ENCODE data around the gene TNFRSF19.
"Not testable (repeated sequence)": the region's sequence is repeated elsewhere in the genome, so short reads cannot be mapped to it uniquely, and the experiment has no call there.

TNFRSF19 gene

DNA sequence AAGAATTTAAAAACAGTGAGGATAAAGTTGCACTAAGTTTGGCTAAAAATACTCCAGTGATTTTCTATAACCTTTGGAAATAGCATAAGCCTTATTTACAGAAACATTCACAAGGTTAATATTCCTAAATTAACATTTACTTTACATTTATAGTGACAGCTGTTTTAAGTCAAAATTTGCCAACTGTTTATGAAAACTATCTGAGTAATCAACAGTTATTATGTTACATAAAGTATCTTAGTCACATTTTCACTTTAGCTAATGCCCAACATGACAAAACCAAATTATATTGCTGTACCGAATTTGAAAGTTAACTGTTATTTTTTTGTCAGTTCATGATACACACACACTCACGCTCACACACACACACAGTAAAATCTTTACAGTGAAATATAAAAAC is 1.2 kb downstream of the TNFRSF19 start:
- no peak for DNase-seq

DNA sequence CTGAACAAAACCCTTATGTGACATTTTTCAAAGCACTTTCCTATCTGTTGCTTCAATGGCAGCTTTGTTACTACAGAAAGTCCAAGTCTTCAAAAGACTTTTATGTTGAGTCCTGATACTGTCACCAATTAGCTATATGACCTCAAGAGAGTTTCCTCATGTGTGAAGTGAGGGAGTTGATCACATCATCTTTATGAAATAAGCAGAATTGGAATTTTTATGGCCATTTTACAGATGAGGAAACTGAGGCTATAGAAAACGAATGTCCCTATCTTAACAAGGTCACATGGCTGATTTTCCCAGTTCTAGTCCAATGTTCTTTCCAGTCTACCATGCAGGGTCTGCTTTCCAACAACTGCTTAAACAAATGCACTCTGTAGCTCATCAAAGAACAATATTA is 2.6 kb downstream of the TNFRSF19 start:
- no peak for DNase-seq

DNA sequence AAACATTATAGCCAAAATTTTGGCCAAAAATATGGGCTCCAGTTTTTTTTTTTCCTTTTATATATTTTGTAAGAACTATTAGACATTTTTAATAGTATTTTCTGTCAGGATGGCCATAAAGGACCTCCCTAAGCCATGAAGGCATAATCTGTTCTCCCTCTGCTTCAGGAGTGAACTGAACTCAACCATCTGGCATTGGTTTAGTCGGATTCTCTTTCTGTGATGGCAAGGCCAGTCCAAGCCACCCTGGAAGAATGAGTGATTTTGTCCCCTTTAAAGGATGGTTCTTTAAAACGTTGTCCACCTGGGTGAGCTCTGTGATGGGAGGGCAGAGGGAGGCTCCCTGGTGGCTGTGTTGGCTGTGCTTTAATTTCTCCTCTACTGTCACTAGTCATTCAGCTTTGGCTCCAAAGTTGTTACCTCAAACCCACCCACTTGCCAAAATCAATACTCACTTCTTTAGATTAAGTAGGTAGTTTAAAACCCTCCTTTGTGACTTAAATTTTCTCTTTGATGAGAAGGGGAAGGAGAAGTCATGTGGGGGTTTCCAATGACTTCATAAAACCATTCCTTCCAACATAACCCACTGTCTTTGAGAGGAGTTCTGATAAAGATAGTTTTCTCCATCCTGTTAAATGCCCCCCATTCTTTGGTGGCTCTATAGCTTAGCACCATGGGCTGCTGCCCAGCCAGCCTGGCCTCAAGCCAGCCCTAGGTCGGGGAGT is 4.4 kb downstream of the TNFRSF19 start:
- DNase-seq: no peak

DNA sequence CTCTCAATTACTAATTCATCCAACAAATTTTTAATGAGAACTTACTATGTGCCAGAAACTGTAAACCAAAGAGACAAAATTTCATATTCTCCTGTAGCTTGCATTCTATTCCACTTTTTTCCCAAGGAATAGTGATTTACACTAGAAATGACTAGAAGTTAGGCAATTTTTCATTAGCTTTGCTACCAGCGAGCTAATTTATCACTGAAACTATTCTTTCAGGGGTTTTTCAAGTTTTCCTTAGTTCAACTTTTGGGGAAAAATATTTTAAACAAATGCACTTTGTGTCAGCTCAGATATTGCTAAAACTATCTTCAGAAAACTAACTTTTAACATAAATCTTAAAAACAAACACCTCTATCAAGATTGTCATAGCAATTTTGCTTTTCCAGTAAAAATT is 5.4 kb downstream of the TNFRSF19 start:
- DNase-seq: no peak

DNA sequence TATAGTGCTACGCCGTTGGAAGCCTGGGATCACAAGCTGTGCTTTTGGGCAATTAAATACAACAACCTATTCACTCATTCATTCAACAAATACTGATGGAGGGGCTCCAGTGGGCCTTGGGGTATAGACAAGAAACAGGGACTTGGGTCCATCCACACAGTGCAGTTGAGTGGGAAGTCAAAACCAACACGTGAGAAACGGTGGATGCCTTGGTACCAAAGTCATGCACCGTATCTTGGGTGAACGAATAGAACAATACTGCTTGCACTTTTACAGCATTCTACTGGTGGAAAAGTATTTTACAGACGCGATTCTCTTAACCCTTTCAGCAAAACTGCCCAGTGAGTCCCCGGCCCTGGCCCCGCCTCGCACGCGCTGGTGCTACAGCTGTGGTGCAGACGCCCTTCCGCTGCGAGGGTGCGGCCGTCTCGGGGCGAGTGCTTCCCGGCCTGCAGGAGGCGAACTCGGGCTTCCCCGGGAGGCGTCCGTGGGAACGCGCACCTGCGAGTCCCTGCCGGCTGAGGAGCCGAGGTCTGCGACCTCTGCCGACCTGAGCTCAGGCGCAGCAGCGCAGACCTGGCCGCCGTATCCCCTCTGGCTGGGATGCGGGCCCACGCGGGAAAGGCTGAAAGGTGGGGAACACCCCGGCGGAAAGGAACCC is 8.3 kb downstream of the TNFRSF19 start:
- DNase-seq: peak; percentile 42 to 82 (median 50)

DNA sequence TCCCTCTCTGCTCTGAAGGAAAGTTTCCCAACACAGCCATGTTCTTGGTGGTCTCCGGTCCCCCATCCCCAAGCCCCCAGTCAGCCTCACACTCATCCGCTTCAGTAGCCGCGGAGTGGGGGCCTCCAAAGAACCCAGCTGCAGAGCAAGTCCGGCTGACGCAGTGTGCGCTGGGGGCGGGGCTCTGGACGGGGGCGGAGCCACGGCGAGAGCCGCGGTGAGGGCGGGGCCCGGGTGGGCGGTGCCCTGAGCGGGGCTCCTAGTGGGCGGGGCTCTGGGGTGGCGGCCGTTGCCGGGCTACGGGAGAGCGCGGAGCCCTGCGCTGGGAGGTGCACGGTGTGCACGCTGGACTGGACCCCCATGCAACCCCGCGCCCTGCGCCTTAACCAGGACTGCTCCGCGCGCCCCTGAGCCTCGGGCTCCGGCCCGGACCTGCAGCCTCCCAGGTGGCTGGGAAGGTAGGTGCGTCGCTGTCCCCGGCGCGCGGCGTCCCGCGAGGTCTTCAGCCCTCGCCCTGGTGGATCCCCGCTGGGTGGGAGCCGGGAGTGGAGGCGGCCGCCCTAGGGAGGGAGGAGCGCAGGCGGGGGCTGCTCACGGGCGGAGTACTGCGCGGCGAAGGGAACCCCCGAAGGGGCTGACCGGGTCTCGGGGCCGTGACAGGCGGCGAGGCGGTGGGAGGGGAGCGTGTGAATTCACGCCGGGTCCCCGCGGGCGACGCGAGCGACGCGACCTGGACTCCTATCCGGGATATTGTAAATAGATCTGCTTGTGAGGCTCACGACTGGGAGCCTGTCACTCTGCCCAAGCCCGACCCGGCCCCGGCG is 9.1 kb downstream of the TNFRSF19 start:
- DNase-seq: peak; percentile 74 to 89 (median 88)

DNA sequence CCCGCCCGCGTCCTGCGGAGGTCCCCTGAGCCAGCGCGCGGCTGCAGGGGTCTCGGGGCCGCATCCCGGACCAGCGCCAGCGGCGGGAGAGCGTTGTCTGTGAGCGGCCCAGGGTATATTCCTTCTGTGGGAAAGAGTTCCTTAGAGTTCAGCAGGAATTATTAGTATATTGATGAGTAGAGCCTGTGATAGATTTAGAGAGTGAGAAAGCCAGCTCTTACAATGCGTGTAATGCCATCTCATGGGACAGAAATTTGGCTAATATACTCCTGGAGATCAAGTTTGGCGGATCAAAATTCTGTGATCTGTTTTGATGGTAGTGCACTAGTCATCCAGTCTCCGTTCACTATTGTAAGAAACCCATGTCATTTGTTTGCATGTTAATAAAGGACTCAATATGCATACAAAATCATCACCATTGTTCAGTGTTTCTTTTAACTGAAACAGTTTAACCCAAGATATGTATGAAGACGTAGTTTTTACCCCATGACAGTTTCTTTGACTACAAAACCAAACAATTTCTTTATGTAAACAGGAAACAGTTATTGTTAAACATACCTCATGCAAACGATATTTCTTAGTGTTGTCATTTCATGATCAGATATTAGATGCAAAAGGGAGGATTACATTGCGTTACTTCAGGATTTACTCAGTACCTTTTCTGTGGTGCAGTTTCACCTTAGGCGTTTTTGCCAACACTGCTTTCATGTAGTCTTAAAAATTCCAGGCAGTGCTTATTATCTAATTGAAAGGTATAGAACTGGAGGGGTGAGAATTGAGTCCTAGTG is 9.9 kb downstream of the TNFRSF19 start:
- DNase-seq: peak in 1 of 5 experiments; percentile 60

DNA sequence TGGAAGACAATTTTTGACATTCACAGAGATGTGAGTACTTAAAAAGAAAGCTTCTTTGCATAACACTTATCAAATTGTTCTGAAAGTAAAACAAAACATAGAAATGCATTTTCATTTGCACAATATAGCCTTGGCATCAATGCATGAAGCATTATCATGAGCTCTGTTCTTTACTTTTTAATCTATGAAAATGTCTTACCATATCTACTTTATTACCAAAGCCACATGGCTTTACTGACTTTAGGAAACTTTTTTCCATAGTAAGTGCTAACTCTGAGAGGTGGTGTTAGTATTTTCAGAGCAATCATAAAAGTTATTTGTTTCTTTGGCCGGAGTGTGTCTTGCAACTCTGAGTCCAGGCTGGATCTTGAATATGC is 10.5 kb downstream of the TNFRSF19 start:
- no peak for DNase-seq

DNA sequence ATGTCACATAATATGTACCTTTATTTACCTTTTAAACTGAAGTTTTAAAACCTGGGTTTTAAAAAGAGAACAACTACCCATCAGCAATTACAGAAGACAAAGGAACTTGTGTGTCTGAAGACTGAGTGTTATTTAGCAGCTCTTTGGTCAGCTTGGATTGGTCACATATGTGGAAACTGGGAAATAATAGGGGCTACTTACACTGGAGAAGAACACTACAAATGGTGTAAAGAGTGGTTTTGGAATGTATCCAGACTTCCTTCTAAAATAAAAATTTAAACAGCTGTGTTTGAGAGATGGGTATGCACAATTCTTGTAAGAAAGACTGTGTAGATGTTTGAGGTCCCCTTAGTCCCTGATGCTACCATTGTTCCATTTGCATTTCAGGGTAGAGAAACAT is 13.3 kb downstream of the TNFRSF19 start:
- DNase-seq: no peak

DNA sequence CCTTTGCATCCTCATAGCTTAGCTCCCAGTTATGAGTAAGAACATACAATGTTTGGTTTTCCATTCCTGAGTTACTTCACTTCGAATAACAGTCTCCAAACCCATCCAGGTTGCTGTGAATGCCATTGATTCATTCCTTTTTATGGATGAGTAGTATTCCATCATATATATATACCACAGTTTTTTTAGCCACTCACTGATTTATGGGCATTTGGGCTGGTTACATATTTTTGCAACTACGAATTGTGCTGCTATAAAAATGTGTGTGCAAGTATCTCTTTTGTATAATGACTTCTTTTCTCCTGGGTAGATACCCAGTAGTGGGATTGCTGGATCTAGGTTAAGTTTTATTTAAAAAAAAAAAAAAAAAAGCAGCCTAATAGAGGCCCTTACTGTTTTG is 14.1 kb downstream of the TNFRSF19 start:
- no peak for DNase-seq

DNA sequence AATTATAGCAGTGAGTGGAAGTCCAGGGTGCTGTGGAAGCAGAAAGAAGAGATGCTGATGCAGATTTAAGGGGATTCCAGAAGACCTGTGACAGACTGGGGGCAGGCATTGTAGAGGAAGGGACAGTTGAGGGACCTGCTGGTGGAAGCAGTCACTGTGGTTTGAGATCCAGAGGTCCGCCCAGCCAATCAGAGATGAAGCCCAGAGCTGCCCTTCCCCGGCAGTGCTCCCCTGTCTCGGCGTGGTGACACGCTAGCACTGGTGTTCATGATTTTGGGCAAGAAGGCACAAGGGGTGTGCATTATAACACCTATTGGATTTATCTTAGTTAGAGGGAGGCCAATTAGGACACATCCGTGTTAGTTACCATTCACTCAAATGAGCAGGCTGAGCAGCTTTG is 16.1 kb downstream of the TNFRSF19 start:
- DNase-seq: no peak

DNA sequence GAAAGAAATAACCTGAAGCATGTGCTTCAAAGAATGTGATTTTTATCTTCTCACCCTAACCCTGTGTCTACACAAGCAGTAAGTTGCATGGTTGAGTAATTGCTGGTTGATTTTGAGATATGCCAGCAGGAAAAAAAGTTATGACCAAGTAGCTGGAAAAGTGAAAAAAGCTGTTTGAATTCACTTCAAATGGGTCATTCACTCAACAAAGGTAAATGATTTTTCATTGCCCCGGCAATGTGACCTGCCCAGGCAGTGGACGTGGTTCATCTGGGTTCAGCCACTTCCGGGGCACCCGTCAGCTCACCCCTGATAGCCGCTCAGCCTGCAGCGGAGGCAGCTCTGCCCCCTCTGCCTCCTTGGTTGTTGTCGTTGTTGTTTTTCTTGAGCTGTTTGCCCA is 18.5 kb downstream of the TNFRSF19 start:
- no peak for DNase-seq

DNA sequence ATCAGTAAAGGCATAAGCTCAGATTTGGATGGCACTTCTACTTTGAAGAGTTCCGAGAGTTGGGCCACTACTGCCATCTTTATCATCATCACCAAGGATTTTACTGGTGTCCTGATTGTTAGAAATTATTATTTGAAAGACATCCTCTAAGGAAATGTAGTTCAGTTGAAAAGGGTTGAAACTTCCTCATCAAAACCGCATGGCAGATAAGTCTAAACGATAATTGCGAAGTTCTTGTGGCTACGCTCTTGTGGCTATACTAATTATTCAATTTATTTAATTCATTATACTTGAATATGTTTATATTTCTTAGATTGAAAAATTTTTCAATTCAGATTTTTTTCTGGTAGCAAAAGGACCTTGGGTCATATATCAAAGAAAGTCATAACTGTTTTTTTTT is 22.4 kb downstream of the TNFRSF19 start:
- peak in 1 of 5 experiments; percentile 34 for DNase-seq

DNA sequence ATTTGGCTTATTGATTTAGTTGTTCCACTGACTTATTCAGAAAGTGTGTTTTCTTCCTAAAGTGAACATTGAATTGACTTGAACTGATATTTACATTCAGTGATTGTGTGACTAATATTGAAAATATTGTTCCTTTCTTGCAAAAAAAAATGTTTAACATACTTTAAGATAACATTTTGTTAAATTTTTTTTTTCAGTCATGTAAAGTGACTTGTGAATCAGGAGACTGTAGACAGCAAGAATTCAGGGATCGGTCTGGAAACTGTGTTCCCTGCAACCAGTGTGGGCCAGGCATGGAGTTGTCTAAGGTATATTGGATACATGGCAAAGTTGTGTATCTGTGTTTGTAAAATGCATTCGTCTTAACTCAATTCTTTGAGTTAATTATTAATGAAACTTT is 22.9 kb downstream of the TNFRSF19 start:
- DNase-seq: no peak

DNA sequence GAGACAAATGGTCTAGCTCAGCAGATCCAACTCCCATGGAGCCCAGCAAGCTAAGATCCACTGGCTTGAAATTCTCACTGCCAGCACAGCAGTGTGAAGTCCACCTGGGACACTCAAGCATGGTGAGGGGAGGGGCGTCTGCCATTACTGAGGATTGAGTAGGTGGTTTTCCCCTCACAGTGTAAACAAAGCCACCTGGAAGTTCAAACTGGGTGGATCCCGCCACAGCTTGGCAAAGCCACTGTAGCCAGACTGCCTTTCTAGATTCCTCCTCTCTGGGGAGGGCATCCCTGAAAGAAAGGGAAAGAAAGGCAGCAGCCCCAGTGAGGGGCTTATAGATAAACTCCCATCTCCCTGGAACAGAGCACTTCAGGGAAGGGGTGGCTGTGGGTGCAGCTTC is 24.1 kb downstream of the TNFRSF19 start:
- DNase-seq: not testable (repeated sequence)

DNA sequence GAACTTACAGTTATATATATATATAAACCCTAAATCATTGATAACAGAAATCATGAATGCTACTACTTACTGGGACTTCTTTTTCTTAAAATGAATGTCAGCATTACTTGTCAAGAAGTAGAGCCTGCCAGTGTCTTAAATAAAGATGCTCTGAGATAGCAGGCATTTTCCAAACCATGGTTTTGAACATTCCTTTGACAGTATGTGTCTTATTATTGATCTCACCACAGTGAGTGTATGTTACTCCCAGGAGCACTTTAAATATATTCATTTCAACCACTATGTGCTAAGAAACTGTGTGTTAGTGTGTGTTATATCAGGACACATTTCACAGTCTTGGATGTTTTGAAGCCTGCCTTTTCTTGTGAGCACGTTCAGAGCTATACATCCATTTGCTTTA is 28.2 kb downstream of the TNFRSF19 start:
- DNase-seq: no peak

DNA sequence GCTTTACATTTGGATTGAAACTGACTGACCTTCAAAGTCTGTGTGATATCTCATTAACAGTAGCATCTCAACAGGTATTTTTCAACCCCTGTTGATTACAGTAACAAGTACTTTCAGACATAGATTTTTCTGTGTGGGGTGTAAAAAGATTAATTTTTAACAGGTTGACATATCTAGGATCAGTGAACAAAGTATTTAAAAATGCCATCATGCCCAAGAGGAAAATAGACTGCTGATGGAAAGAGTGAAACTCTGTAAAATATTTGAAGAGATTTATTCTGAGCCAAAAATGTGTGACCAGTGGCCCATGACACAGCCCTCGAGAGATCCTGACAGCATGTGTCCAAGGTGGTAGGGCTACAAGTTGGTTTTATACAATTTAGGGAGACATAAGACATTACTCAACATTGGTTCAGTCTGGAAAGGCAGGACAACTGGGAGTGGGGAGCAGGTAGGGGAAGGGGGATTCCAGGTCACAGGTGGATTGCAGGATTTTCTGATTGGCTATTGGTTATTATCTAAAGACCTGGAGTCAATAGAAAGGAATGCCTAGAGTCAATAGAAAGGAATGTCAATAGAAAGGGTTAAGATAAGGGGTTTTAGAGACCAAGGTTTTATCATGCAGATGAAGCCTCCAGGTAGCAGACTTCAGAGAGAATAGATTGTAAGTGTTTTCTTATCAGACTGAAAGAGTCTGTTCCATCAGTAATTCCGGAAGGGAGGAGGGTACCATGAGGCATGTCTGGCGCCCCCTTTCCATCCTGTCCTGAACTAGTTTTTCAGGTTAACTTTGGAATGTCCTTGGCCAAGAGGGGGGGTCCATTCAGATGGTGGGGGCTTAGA is 29.1 kb downstream of the TNFRSF19 start:
- DNase-seq: no peak

DNA sequence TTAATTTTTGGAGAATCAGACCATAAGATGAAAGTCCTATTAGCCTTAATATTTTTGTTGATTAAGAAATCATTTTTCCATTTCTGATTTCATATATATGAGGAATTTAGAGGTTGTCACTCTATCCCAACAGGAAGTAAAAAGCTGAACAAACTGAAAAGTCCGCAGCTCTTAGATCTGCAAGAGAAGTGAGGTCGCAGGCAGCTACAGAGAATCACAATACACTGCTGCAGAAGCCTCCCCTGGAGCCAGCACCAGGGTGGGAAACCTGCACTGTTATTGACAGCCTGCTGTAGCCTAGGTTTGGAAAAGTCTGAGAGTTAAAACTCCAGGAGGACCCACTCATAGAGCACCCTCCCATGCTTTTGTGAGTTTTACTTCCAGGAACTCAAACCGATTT is 29.9 kb downstream of the TNFRSF19 start:
- no peak for DNase-seq

DNA sequence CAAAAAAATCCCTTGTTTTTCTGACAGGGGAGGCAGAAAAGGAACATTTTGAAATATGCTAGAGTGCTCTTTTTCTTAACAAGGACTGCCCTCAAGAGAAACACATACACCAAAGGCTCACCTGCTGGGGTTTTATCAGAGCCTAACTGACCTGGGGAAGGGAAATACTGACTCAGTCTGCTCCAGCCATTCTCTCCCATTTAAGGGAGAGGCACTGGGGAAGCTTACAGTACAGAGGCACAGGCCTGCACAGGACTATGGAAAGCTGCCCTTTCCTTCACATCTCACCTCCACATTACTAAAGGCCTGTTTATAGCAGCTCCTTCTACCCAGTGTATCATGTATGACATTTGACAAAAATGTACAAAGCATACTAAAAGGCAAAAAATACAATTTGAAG is 30.3 kb downstream of the TNFRSF19 start:
- no peak for DNase-seq

DNA sequence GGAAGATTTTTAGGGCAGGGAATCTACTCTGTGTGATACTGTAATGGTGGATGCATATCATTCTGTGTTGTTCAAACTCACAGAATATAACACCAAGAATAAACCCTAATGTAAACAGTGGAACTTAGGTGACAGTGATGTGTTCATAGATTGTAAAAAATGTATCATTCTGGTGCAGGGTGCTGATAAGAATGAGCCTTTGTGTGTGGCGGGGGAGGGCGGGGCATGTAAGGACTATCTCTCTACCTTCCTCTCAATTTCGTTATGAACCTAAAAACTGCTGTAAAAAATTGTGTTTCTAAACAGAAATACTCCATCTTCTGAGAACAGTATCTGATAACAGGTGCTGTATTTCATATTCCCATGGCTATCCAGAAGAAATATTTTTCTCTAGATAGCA is 35.6 kb downstream of the TNFRSF19 start:
- no peak for DNase-seq

DNA sequence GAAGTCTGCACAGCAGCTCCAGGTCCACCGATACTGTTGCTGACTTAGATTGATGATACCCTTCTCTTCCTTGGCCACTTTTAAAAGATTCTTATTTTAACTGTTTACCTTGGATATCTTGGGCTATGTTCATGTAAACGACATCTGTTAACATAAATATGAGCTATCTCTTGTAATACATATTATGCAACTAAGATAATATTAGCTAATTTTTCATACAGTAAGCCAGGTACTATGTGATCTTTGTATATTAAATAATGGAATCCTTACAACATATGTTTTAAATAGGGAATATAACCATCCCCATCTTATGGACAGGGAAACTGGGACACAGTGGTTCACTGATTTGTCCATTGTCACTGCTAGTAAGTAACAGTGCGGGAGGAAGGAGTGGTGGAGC is 37.9 kb downstream of the TNFRSF19 start:
- DNase-seq: no peak
